Mesothelial cell of epicardium (in vitro differentiated cells): ENCODE results near the gene ZNF414. TPM values are rescaled to one million over a fixed set of nuclear protein-coding genes. Genes with fewer than 3 reads are reported as not detected.

Source experiments
- DNase-seq, 2 experiments: peaks; one replicate each; pipeline ENCODE4 v3.0.0; 2021; ENCODE audit warnings: low spot score in 2 of 2; ENCODE audit not compliant: unreplicated experiment in 2 of 2
- H3K27ac Mint-ChIP-seq: 2 replicates; pipeline ENCODE4 v1.8.0; 2021; ENCODE audit warnings: mixed read lengths
- H3K27me3 Mint-ChIP-seq: 2 replicates; pipeline ENCODE4 v1.8.0; 2021; ENCODE audit warnings: low read depth, mixed read lengths
- H3K36me3 Mint-ChIP-seq: 2 replicates; pipeline ENCODE4 v1.8.0; 2021; ENCODE audit warnings: mixed read lengths
- H3K4me1 Mint-ChIP-seq: 2 replicates; pipeline ENCODE4 v1.8.0; 2021; ENCODE audit warnings: mixed read lengths
- H3K4me3 Mint-ChIP-seq: 2 replicates; pipeline ENCODE4 v1.8.0; 2021; ENCODE audit warnings: mild to moderate bottlenecking, moderate library complexity, mixed read lengths
- H3K9me3 Mint-ChIP-seq: 2 replicates; pipeline ENCODE4 v1.8.0; 2021; ENCODE audit warnings: mixed read lengths
- CTCF ChIP-seq: fragments of 200-600 bp; sonication (generic); IDR thresholded peaks from one replicate; pipeline ENCODE4 v1.5.0; 2021; ENCODE audit warnings: antibody characterized with exemption; ENCODE audit not compliant: unreplicated experiment
- total RNA-seq: library from RNA; stranded (reverse); gene quantifications from 3 replicates; pipeline ENCODE4 v1.2.1, GENCODE V29; 2021

Gene ZNF414
- total RNA-seq, 1 donor from 2014 or later = 35.5 TPM

- no peak overlapping the region for H3K4me3 Mint-ChIP-seq
- H3K27ac Mint-ChIP-seq = no peak overlapping the region
- no peak for DNase-seq
- H3K27me3 Mint-ChIP-seq = no peaks in the 10 kb centered on the region
- H3K4me1 Mint-ChIP-seq = peaks cover 8% of the 10 kb centered on the region
- no peaks in the 10 kb centered on the region for H3K36me3 Mint-ChIP-seq
- TF ChIP-seq CTCF = no peak
- H3K9me3 Mint-ChIP-seq = no peaks in the 10 kb centered on the region
Observed at GRCh38 chr19:8499048-8499833, 14.7 kb downstream of the ZNF414 start.

GRCh38 chr19:8498295-8498694, 15.7 kb downstream of the ZNF414 start:
- Mint-ChIP-seq H3K9me3 (no peaks in the 10 kb centered on the region), H3K27me3 (no peaks in the 10 kb centered on the region), H3K27ac (no peak overlapping the region), H3K4me1 (peaks cover 8% of the 10 kb centered on the region), H3K4me3 (no peak overlapping the region), H3K36me3 (no peaks in the 10 kb centered on the region)
- TF ChIP-seq CTCF = no peak
- no peak for DNase-seq

GRCh38 chr19:8494158-8494557, 19.8 kb downstream of the ZNF414 start:
- no peak for DNase-seq
- Mint-ChIP-seq H3K4me3 (no peak overlapping the region), H3K36me3 (no peaks in the 10 kb centered on the region), H3K9me3 (no peaks in the 10 kb centered on the region), H3K27ac (no peak overlapping the region), H3K4me1 (no peaks in the 10 kb centered on the region), H3K27me3 (no peaks in the 10 kb centered on the region)
- TF ChIP-seq CTCF = no peak

- Mint-ChIP-seq H3K36me3 (peaks cover 22% of the 10 kb centered on the region), H3K27ac (no peak overlapping the region), H3K4me3 (no peak overlapping the region), H3K27me3 (no peaks in the 10 kb centered on the region), H3K9me3 (no peaks in the 10 kb centered on the region), H3K4me1 (no peaks in the 10 kb centered on the region)
- TF ChIP-seq CTCF = peak; percentile 11
- DNase-seq = no peak
Observed at GRCh38 chr19:8491574-8491973, 22.4 kb downstream of the ZNF414 start.

GRCh38 chr19:8490873-8491272, 23.1 kb downstream of the ZNF414 start:
- no peaks in the 10 kb centered on the region for H3K9me3 Mint-ChIP-seq
- DNase-seq = no peak
- H3K27ac Mint-ChIP-seq = no peak overlapping the region
- no peaks in the 10 kb centered on the region for H3K4me1 Mint-ChIP-seq
- H3K27me3 Mint-ChIP-seq = no peaks in the 10 kb centered on the region
- no peak overlapping the region for H3K4me3 Mint-ChIP-seq
- TF ChIP-seq CTCF = no peak
- H3K36me3 Mint-ChIP-seq = peaks cover 28% of the 10 kb centered on the region

- H3K4me3 Mint-ChIP-seq = no peak overlapping the region
- no peaks in the 10 kb centered on the region for H3K27me3 Mint-ChIP-seq
- peaks cover 28% of the 10 kb centered on the region for H3K36me3 Mint-ChIP-seq
- DNase-seq = no peak
- no peak for TF ChIP-seq CTCF
- H3K4me1 Mint-ChIP-seq = no peaks in the 10 kb centered on the region
- no peak overlapping the region for H3K27ac Mint-ChIP-seq
- H3K9me3 Mint-ChIP-seq = no peaks in the 10 kb centered on the region
Observed at GRCh38 chr19:8490395-8490760, 23.6 kb downstream of the ZNF414 start.
